Right lobe of liver (tissue), 6 donors: ENCODE data around the gene SERINC5. TPM values are rescaled to one million over a fixed set of nuclear protein-coding genes. Genes with fewer than 3 reads are reported as not detected.

ENCODE experiments used
- ATAC-seq, 4 donors: fragments of 200-7000 bp; cut with Tn5 transposase; one replicate each; pipeline ENCODE4 v1.9.1; 2020; ENCODE audit warnings: mild to moderate bottlenecking in 4 of 4, moderate library complexity in 4 of 4
- DNase-seq, 3 donors: peaks; one replicate each; pipeline ENCODE4 v3.0.0-alpha.2; 2020
- H3K27ac ChIP-seq, 3 donors: fragments of 200-600 bp; one replicate each; pipeline ENCODE4 v1.8.0; 2022
- H3K27me3 ChIP-seq, 2 donors: fragments of 200-600 bp; one replicate each; pipeline ENCODE4 v1.8.0; 2022
- H3K36me3 ChIP-seq, 4 donors: fragments of 200-600 bp; sonication (generic) in 1 of 4; one replicate each; pipeline versions ENCODE4 v1.5.1 to v1.8.0; 2017 to 2022; ENCODE audit warnings: control low read depth in 1 of 4
- H3K4me1 ChIP-seq, 4 donors: fragments of 200-600 bp; sonication (generic) in 1 of 4; one replicate each; pipeline versions ENCODE4 v1.5.1 to v1.8.0; 2017 to 2022; ENCODE audit warnings: control low read depth in 1 of 4
- H3K4me3 ChIP-seq, 3 donors: fragments of 200-600 bp; one replicate each; pipeline ENCODE4 v1.8.0; 2022
- H3K9me3 ChIP-seq, 4 donors: fragments of 200-600 bp; sonication (generic) in 1 of 4; one replicate each; pipeline versions ENCODE4 v1.5.1 to v1.8.0; 2017 to 2022; ENCODE audit warnings: control low read depth in 1 of 4
- POLR2A ChIP-seq: fragments of 450-650 bp; IDR thresholded peaks from one replicate; pipeline ENCODE4 v1.6.1; 2017; ENCODE audit warnings: antibody characterized with exemption, mild to moderate bottlenecking
- WGBS: methylation state at CpG from one replicate; pipeline ENCODE4 v1.1.6; 2018; ENCODE audit warnings: low coverage, low lambda C conversion rate; ENCODE audit not compliant: insufficient coverage; ENCODE audit errors: missing lambda C conversion rate; 5-methylcytosine and 5-hydroxymethylcytosine counted together
- intact Hi-C, 2 donors: fragments of 100-400 bp; cut with DNase I; formaldehyde crosslinking; loops; one replicate each; pipeline versions ENCODE4 v1.11.2 to v1.14.1; 2022
- total RNA-seq, 6 experiments: library from RNA; depleted of rRNA in 2 of 6; stranded (reverse); fragments of >200 nt in 2 of 6; fragmentation: NEBNext Ultra II Directional in 3 of 6; extraction: Animal tissue kit (Norgen Biotek cat#: 25700) in 3 of 6; gene quantifications; one replicate each; pipeline versions ENCODE4 v1.1.0 to v1.2.4, GENCODE V29; 2016 to 2023
- TF ChIP-seq, protein P1 (sequence below), 4 donors: fragments of 200-600 bp in 3 of 4; fragments of 450-650 bp in 1 of 4; IDR thresholded peaks; one replicate each; pipeline versions ENCODE4 v1.5.1 to v1.8.0; 2016 to 2022; ENCODE audit warnings: antibody characterized with exemption in 4 of 4, mild to moderate bottlenecking in 2 of 4
- donor health status: DM: no; HTN: yes; CAD: no.
- donor health status: DM: no; HTN: no; CAD: no.
- donor health status: DM: no; HTN: no; CAD: no.
- donor health status: DM: no; HTN: yes; CAD: no.
- donor health status: DM: no; HTN: yes; CAD: no.

The SERINC5 gene
- total RNA-seq, 6 experiments from 2014 or later: 30.1 to 82.1 (median 57.9) TPM

DNA sequence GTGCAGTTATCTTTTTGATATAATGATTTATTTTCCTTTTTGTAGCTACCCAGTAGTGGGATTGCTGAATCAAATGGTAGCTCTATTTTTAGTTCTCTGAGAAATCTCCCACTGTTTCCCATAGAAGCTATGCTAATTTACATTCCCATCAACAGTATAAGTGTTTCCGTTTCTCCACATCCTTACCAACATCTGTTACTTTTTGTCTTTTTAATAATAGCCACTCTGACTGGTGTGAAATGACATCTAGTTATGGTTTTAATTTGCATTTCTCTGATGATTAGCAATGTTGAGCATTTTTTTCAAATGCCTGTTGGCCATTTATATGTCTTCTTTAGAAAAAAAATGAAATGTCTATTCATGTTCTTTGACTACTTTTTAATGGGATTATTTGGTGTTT lies 94.7 kb downstream of the SERINC5 start:
- intact Hi-C loops: no loop called here
- no peak for DNase-seq
- no peak for ATAC-seq
- peaks cover 0 to 8% (median 2%) of the 10 kb centered on the region in 4 donors for H3K4me1 ChIP-seq
- no peak overlapping the region for H3K4me3 ChIP-seq
- peaks cover 0 to 45% (median 14%) of the 10 kb centered on the region in 4 donors for H3K36me3 ChIP-seq
- no peaks in the 10 kb centered on the region for H3K9me3 ChIP-seq
- H3K27me3 ChIP-seq: no peaks in the 10 kb centered on the region
- TF ChIP-seq, protein P1, sequence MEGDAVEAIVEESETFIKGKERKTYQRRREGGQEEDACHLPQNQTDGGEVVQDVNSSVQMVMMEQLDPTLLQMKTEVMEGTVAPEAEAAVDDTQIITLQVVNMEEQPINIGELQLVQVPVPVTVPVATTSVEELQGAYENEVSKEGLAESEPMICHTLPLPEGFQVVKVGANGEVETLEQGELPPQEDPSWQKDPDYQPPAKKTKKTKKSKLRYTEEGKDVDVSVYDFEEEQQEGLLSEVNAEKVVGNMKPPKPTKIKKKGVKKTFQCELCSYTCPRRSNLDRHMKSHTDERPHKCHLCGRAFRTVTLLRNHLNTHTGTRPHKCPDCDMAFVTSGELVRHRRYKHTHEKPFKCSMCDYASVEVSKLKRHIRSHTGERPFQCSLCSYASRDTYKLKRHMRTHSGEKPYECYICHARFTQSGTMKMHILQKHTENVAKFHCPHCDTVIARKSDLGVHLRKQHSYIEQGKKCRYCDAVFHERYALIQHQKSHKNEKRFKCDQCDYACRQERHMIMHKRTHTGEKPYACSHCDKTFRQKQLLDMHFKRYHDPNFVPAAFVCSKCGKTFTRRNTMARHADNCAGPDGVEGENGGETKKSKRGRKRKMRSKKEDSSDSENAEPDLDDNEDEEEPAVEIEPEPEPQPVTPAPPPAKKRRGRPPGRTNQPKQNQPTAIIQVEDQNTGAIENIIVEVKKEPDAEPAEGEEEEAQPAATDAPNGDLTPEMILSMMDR (IDR thresholded peaks at IDR 0.05): no peak
- TF ChIP-seq POLR2A: no peak
- H3K27ac ChIP-seq: no peak overlapping the region
- 80% methylated on average over 1 of the region's 1 CpG for WGBS

DNA sequence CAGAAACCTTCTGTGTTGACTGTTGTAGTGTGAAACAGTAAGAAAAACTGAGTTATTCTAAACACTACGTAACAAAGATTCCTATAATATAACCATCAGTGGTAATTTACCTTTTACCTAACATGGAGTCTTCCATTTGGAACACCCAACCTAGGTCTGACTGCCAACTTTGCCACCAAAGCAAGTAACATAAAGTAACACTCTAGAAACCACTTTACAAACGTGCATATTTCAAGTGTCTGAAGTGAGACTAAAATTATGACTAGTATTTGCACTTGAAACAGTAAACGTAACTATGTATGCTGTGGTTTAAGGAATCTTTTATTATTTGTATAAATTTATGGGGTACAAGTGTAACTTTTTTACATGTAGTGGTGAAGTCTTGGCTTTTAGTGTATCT lies 95.6 kb downstream of the SERINC5 start:
- no peaks in the 10 kb centered on the region for H3K27me3 ChIP-seq
- ATAC-seq (no peak), DNase-seq (no peak)
- H3K36me3 ChIP-seq: peaks cover 0 to 42% (median 12%) of the 10 kb centered on the region in 4 donors
- WGBS: 90% methylated on average over 3 of the region's 3 CpGs
- peaks cover 0 to 2% (median 0%) of the 10 kb centered on the region in 4 donors for H3K4me1 ChIP-seq
- intact Hi-C loops: no loop called here
- no peaks in the 10 kb centered on the region for H3K9me3 ChIP-seq
- H3K27ac ChIP-seq: no peak overlapping the region
- no peak for TF ChIP-seq POLR2A
- TF ChIP-seq, protein P1 (IDR thresholded peaks at IDR 0.05): no peak
- no peak overlapping the region for H3K4me3 ChIP-seq

DNA sequence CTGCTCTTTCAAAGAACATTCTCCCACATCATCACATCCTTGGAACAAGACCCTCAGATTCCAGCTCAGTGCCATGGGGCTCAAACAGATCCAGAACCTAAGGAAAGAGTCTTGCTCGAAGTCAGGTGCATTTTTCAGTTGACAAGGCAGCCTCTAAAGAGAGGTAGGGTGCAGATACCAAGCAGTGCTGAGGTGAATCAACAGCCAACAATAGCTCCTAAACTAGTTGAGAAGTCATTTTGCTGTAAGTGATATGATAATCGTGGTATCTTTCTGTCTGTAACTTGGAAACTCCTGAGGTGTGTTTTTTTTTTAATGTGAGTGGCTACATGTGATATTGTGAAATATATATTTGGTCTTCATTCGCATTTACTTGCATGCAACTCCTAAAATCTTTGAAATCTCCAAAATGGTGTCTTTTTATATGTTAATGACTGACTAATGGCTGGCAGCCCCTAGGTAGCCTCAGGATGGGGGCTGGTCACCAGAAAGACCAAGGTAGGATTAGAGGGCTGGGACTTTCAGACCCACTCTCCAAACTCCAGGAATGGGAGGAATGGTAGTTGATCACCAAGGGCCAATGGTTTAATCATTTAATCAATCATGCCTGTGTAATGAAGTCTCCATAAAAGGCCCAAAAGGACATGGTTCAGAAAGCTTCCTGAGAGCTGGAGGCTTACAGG lies 96.6 kb downstream of the SERINC5 start:
- Histone ChIP-seq H3K27ac (no peak overlapping the region), H3K9me3 (no peaks in the 10 kb centered on the region), H3K4me1 (no peaks in the 10 kb centered on the region), H3K4me3 (no peak overlapping the region), H3K27me3 (no peaks in the 10 kb centered on the region), H3K36me3 (peaks cover 0 to 35% (median 12%) of the 10 kb centered on the region in 4 donors)
- intact Hi-C loops: no loop called here
- 84% methylated on average over 3 of the region's 3 CpGs for WGBS
- no peak for ATAC-seq
- TF ChIP-seq POLR2A: no peak
- TF ChIP-seq, protein P1 (IDR thresholded peaks at IDR 0.05): no peak
- no peak for DNase-seq

DNA sequence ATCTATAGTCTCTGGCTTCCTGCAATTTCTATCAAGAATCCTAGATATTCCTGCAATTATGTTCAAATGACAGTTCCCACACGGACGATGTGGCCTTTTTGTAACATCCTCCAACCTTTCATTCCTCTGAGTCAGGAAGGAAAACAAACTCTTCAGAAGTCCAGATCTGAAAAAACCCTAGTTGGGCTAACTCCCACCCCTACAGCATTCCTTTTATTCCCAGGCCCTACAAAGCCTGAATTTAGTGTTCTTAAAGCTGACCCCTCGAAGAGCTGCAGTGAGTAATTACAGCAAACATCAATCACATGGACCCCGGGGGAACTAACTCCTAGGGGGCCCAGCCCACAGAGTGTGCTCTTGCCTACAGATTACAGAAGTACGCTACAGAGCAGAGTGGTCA lies 99.7 kb downstream of the SERINC5 start:
- DNase-seq: no peak
- Histone ChIP-seq H3K36me3 (peaks cover 0 to 29% (median 10%) of the 10 kb centered on the region in 4 donors), H3K27ac (no peak overlapping the region), H3K4me3 (no peak overlapping the region), H3K27me3 (no peaks in the 10 kb centered on the region), H3K9me3 (no peaks in the 10 kb centered on the region), H3K4me1 (peaks cover 0 to 9% (median 0%) of the 10 kb centered on the region in 4 donors)
- ATAC-seq: no peak
- intact Hi-C loops: no loop called here
- 77% methylated on average over 5 of the region's 5 CpGs for WGBS
- TF ChIP-seq POLR2A: no peak
- TF ChIP-seq, protein P1 (IDR thresholded peaks at IDR 0.05): no peak
